ENCODE measurements around the gene KCNC2.

The KCNC2 gene

DNA sequence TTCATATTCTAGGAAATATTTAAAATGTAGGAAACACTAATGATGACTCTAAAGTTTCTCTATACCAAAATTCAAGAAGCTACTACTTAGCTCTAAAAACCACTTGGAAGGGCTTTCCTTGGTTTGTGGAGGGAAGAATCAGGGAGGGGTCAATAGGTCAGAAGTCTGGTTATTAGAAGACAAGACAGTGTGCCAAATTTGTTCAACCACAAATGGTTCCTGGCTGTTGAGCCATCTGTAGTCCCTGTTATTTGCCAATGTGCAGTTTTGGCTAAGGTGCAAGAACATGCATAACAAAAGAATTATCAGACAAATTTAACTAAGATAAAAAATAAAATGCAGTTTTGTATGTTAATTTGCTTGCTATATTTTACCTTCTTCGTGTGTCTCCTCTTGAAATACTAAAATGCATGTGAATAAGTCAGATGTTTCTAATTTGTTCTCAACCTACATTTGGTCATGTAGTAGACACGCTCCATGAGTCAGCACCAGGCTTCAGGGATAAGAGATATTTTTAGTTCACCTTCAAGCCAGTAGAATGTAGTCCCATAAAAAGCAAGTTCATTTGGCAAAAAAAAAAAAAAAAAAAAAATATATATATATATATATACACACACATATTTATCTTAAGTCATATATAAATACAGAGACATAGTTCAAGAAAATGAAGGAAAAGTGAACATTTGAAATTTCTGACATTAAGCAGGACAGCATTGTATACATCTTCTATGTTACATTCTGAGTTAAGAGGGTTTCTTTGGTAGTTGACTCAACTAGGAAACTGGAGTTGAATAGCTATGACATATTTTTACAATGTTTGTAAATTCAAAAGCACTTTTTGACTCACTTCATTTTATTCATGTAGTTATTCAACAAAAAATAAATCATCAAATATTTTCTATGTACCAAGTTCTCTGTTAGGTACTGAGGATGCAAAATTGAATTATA lies 123.3 kb downstream of the KCNC2 start:
- no peaks in the 10 kb centered on the region for H3K9me3 Mint-ChIP-seq

DNA sequence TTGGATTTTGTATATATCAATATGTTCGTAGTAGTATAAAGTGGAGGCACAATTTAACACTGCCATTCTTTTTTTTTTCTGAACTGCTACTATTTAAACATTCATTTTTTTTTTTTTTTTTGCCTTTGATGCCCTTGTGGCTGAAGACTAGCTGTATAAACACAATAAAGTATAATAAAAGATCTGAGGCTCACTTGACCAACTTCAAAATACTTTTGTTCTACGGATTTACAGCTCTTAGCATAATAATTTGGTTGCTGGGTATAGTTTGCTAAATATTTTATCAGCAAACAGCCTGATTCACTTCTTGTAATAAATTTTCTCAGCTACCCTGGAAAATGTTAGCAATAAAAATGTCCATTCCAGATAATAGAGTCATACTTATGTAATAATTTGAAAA lies 128.3 kb downstream of the KCNC2 start:
- TF ChIP-seq, protein P1, sequence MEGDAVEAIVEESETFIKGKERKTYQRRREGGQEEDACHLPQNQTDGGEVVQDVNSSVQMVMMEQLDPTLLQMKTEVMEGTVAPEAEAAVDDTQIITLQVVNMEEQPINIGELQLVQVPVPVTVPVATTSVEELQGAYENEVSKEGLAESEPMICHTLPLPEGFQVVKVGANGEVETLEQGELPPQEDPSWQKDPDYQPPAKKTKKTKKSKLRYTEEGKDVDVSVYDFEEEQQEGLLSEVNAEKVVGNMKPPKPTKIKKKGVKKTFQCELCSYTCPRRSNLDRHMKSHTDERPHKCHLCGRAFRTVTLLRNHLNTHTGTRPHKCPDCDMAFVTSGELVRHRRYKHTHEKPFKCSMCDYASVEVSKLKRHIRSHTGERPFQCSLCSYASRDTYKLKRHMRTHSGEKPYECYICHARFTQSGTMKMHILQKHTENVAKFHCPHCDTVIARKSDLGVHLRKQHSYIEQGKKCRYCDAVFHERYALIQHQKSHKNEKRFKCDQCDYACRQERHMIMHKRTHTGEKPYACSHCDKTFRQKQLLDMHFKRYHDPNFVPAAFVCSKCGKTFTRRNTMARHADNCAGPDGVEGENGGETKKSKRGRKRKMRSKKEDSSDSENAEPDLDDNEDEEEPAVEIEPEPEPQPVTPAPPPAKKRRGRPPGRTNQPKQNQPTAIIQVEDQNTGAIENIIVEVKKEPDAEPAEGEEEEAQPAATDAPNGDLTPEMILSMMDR (IDR thresholded peaks at IDR 0.05), result no peak
- Mint-ChIP-seq H3K4me3 (no peak overlapping the region), H3K27ac (no peak overlapping the region), H3K4me1 (no peaks in the 10 kb centered on the region), H3K36me3 (ENCODE audit: low read depth) (no peaks in the 10 kb centered on the region), H3K9me3 (no peaks in the 10 kb centered on the region), H3K27me3 (ENCODE audit: low read depth, poor library complexity) (no peaks in the 10 kb centered on the region)
- DNase-seq, result no peak

More for the DNA sequence above, 123.3 kb downstream of the KCNC2 start:
- no peak overlapping the region for H3K4me3 Mint-ChIP-seq
- H3K36me3 Mint-ChIP-seq (ENCODE audit: low read depth), result no peaks in the 10 kb centered on the region
- H3K27me3 Mint-ChIP-seq (ENCODE audit: low read depth, poor library complexity), result no peaks in the 10 kb centered on the region
- no peak for DNase-seq
- TF ChIP-seq, protein P1 (IDR thresholded peaks at IDR 0.05), result no peak
- H3K4me1 Mint-ChIP-seq, result peaks cover 5% of the 10 kb centered on the region
- no peak overlapping the region for H3K27ac Mint-ChIP-seq

DNA sequence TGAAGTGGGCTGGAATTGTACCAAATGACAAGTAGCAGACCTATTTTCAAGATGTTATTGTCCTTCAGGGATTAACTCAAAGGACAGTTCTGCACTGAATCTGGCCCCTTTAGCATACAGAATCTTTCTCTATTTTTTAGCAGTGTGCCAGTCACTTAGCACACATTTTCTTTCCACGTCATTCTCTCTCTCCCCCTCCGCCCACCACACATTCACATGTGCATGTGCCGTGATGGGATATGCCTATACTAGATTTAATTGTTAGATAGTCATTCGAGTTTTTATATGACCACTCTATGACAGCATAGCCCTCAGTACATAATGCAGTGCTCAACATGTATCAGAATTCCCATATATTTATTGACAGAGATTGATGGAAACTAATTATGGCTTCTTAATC lies 129.1 kb downstream of the KCNC2 start:
- H3K27me3 Mint-ChIP-seq (ENCODE audit: low read depth, poor library complexity), result no peaks in the 10 kb centered on the region
- H3K4me1 Mint-ChIP-seq, result no peaks in the 10 kb centered on the region
- no peaks in the 10 kb centered on the region for H3K36me3 Mint-ChIP-seq (ENCODE audit: low read depth)
- DNase-seq, result no peak
- no peak overlapping the region for H3K4me3 Mint-ChIP-seq
- no peak overlapping the region for H3K27ac Mint-ChIP-seq
- no peaks in the 10 kb centered on the region for H3K9me3 Mint-ChIP-seq
- TF ChIP-seq, protein P1 (IDR thresholded peaks at IDR 0.05), result no peak

DNA sequence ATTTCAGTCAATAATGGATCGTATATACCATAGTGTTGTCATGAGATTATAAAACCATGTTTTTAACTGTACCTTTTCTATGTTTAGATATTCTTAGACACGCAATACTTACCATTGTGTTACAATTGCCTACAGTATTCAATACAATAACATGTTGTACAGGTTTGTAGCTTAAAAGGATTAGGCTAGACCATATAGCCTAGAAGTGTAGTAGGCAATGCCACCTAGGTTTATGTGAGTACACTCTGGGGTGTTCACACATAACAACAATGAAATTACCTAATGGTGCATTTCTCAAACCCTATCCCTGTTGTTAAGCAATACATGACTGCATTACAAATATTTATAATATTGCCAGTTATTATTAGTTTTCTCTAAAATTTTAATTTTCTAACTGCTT lies 144.2 kb downstream of the KCNC2 start:
- no peaks in the 10 kb centered on the region for H3K4me1 Mint-ChIP-seq
- no peaks in the 10 kb centered on the region for H3K36me3 Mint-ChIP-seq (ENCODE audit: low read depth)
- H3K4me3 Mint-ChIP-seq, result no peak overlapping the region
- TF ChIP-seq, protein P1 (IDR thresholded peaks at IDR 0.05), result no peak
- H3K27me3 Mint-ChIP-seq (ENCODE audit: low read depth, poor library complexity), result peaks cover 3% of the 10 kb centered on the region
- no peak overlapping the region for H3K27ac Mint-ChIP-seq
- DNase-seq, result no peak
- H3K9me3 Mint-ChIP-seq, result no peaks in the 10 kb centered on the region

DNA sequence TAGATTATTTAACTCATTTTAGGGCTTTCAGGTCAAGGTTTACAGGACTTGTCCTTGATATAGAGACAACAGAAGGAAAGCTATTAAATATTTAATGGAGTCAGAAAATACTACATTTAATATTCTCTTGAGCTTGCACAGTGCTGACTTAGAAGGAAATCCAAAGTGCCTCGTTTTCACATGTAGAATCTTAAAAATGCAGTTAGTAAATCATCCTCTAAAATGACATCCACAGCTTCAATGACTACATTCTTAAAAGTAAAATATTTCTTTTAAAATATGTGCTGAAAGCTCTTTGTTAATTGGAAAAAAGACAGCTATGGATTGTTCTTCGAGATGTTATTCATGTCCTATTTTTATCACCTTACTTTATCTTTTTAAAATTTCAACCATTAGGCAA lies 146.9 kb downstream of the KCNC2 start:
- Mint-ChIP-seq H3K4me3 (no peak overlapping the region), H3K9me3 (no peaks in the 10 kb centered on the region), H3K4me1 (no peaks in the 10 kb centered on the region), H3K27me3 (ENCODE audit: low read depth, poor library complexity) (peaks cover 3% of the 10 kb centered on the region), H3K27ac (no peak overlapping the region), H3K36me3 (ENCODE audit: low read depth) (no peaks in the 10 kb centered on the region)
- DNase-seq, result no peak
- TF ChIP-seq, protein P1 (IDR thresholded peaks at IDR 0.05), result no peak

DNA sequence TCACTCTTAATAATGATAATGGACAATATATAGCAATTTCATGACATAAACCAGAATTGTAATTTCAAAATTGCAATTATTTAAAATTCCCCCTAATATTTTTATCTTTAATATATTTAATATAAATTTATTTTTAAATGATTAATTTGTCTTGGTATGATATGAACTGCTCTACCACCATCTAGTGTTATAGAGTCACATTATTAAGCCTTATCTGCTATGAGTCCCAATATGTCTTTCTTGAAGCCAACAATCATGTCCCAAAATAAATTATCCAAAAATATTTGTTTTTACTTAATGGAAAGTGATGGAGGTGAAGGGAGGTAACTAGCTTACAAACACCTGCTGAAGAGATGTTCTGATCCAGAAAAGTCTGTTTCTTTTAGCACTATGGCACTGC lies 151.4 kb downstream of the KCNC2 start:
- TF ChIP-seq, protein P1 (IDR thresholded peaks at IDR 0.05), result no peak
- no peak for DNase-seq
- H3K4me1 Mint-ChIP-seq, result no peaks in the 10 kb centered on the region
- H3K27me3 Mint-ChIP-seq (ENCODE audit: low read depth, poor library complexity), result peaks cover 3% of the 10 kb centered on the region
- H3K36me3 Mint-ChIP-seq (ENCODE audit: low read depth), result no peaks in the 10 kb centered on the region
- no peaks in the 10 kb centered on the region for H3K9me3 Mint-ChIP-seq
- no peak overlapping the region for H3K4me3 Mint-ChIP-seq
- no peak overlapping the region for H3K27ac Mint-ChIP-seq
